Embryonic facial prominence (tissue), 1 donor: ENCODE results near the gene FAM9A.
"Not testable (repeated sequence)": the region's sequence is repeated elsewhere in the genome, so short reads cannot be mapped to it uniquely, and the experiment has no call there.

ENCODE experiments used
- DNase-seq: peaks from one replicate; pipeline ENCODE4 v3.0.0-alpha.2; 2016; ENCODE audit errors: extremely low spot score

The FAM9A gene

GRCh38 chrX:8803326-8803725 lies 2.1 kb upstream of the FAM9A start:
- no peak for DNase-seq

- not testable (repeated sequence) for DNase-seq
Observed at GRCh38 chrX:8800351-8800750, 832 bp downstream of the FAM9A start.

GRCh38 chrX:8799281-8799680 lies 1.9 kb downstream of the FAM9A start:
- DNase-seq, result not testable (repeated sequence)

GRCh38 chrX:8798702-8799101 lies 2.5 kb downstream of the FAM9A start:
- not testable (repeated sequence) for DNase-seq

- not testable (repeated sequence) for DNase-seq
Observed at GRCh38 chrX:8787119-8787518, 14.1 kb downstream of the FAM9A start.

- DNase-seq, result no peak
Observed at GRCh38 chrX:8784162-8784561, 17.0 kb downstream of the FAM9A start.

GRCh38 chrX:8783714-8784098 lies 17.5 kb downstream of the FAM9A start:
- DNase-seq, result no peak

GRCh38 chrX:8783097-8783713 lies 18.0 kb downstream of the FAM9A start:
- DNase-seq, result no peak

GRCh38 chrX:8782595-8782994 lies 18.6 kb downstream of the FAM9A start:
- no peak for DNase-seq

- DNase-seq, result not testable (repeated sequence)
Observed at GRCh38 chrX:8781921-8782320, 19.3 kb downstream of the FAM9A start.

GRCh38 chrX:8773117-8773516 lies 28.1 kb downstream of the FAM9A start:
- no peak for DNase-seq

- no peak for DNase-seq
Observed at GRCh38 chrX:8760021-8760420, 41.2 kb downstream of the FAM9A start.

- not testable (repeated sequence) for DNase-seq
Observed at GRCh38 chrX:8758706-8759105, 42.5 kb downstream of the FAM9A start.

- DNase-seq, result not testable (repeated sequence)
Observed at GRCh38 chrX:8757609-8758389, 43.4 kb downstream of the FAM9A start.

GRCh38 chrX:8755813-8756212 lies 45.4 kb downstream of the FAM9A start:
- DNase-seq, result no peak

GRCh38 chrX:8755116-8755515 lies 46.1 kb downstream of the FAM9A start:
- no peak for DNase-seq

GRCh38 chrX:8749697-8750096 lies 51.5 kb downstream of the FAM9A start:
- no peak for DNase-seq

- DNase-seq, result no peak
Observed at GRCh38 chrX:8748855-8749254, 52.3 kb downstream of the FAM9A start.

- DNase-seq, result no peak
Observed at GRCh38 chrX:8743126-8743732, 58.0 kb downstream of the FAM9A start.

- DNase-seq, result no peak
Observed at GRCh38 chrX:8741981-8742380, 59.2 kb downstream of the FAM9A start.
